Activated gamma-delta T cell treated with anti-CD3 and anti-CD28 coated beads, Interleukin-2, amount 50 U/mL, for 16 hours (primary cell): ENCODE data around the gene SDCCAG8.

Experiments
- DNase-seq: peaks from one replicate; pipeline ENCODE4 v3.0.0-alpha.2; 2020; ENCODE audit warnings: low read depth

SDCCAG8 gene

GRCh38 chr1:243254233-243254926 lies 1.5 kb upstream of the SDCCAG8 start:
- DNase-seq: no peak

- DNase-seq: peak; percentile 81
These were observed 682 bp upstream of the SDCCAG8 start, which contains the start of gene CEP170 for GRCh38 chr1:243254927-243255790. CEP170 (minus strand) TSS chr1:243255281; CDS start chr1:243225280, 30,001 bp downstream.

GRCh38 chr1:243256590-243256989 lies 749 bp downstream of the SDCCAG8 start:
- DNase-seq: no peak

- DNase-seq: no peak
These were observed 1.3 kb downstream of the SDCCAG8 start for GRCh38 chr1:243257189-243257588.

GRCh38 chr1:243258731-243259130 lies 2.9 kb downstream of the SDCCAG8 start:
- no peak for DNase-seq

GRCh38 chr1:243260221-243260880 lies 4.5 kb downstream of the SDCCAG8 start:
- DNase-seq: no peak

- DNase-seq: no peak
These were observed 5.5 kb downstream of the SDCCAG8 start for GRCh38 chr1:243261390-243261789.

GRCh38 chr1:243264717-243265116 lies 8.9 kb downstream of the SDCCAG8 start:
- no peak for DNase-seq

GRCh38 chr1:243266231-243266630 lies 10.4 kb downstream of the SDCCAG8 start:
- DNase-seq: no peak

GRCh38 chr1:243267471-243267880 lies 11.6 kb downstream of the SDCCAG8 start:
- DNase-seq: no peak

- DNase-seq: no peak
These were observed 12.2 kb downstream of the SDCCAG8 start for GRCh38 chr1:243267914-243268653.

- no peak for DNase-seq
These were observed 13.1 kb downstream of the SDCCAG8 start for GRCh38 chr1:243268751-243269460.

GRCh38 chr1:243269461-243269801 lies 13.6 kb downstream of the SDCCAG8 start:
- DNase-seq: no peak

- no peak for DNase-seq
These were observed 14.4 kb downstream of the SDCCAG8 start for GRCh38 chr1:243270097-243270864.

GRCh38 chr1:243271996-243272395 lies 16.2 kb downstream of the SDCCAG8 start:
- DNase-seq: no peak

- no peak for DNase-seq
These were observed 16.6 kb downstream of the SDCCAG8 start for GRCh38 chr1:243272401-243272800.

- DNase-seq: no peak
These were observed 17.7 kb downstream of the SDCCAG8 start for GRCh38 chr1:243273506-243273905.

- no peak for DNase-seq
These were observed 18.1 kb downstream of the SDCCAG8 start for GRCh38 chr1:243273945-243274344.

GRCh38 chr1:243275316-243275715 lies 19.5 kb downstream of the SDCCAG8 start:
- no peak for DNase-seq

GRCh38 chr1:243280571-243281129 lies 24.8 kb downstream of the SDCCAG8 start:
- DNase-seq: no peak
